SK-N-SH (cell line): Measurements from ENCODE around the gene GTF2B. TPM values are rescaled to one million over a fixed set of nuclear protein-coding genes. Genes with fewer than 3 reads are reported as not detected.
A peak's percentile ranks its signal among the peaks of the same experiment; 100 is the strongest.

Experiments
- CTCF ChIA-PET: fragments of 300-600, 350-600 bp; formaldehyde crosslinking; extraction: SDS; loops from one replicate; lab custom pipeline; 2021; lab: Yijun Ruan, JAX
- POLR2A ChIA-PET: fragments of 350-600 bp; sonication (Branson Sonifier 250); formaldehyde crosslinking; extraction: SDS; loops from one replicate; lab custom pipeline; 2020; ENCODE audit warnings: antibody characterized with exemption, inconsistent platforms; lab: Yijun Ruan, JAX
- DNase-seq: peaks from one replicate; pipeline ENCODE4 v3.0.0; 2012
- H2AFZ ChIP-seq: fragments of 200-600 bp; sonication (generic); 2 replicates; pipeline ENCODE4 v1.8.1; 2016; ENCODE audit warnings: antibody characterized with exemption, mild to moderate bottlenecking, low read depth
- H3F3A ChIP-seq: fragments of 200-600 bp; sonication (generic); replicated peaks from 2 replicates; pipeline ENCODE3; 2016; ENCODE audit warnings: antibody characterized with exemption, mild to moderate bottlenecking; ENCODE audit not compliant: insufficient read depth
- H3K27ac ChIP-seq, 2 experiments: fragments of 200-500 bp in 1 of 2; fragments of 200-600 bp in 1 of 2; sonication (Bioruptor generic) in 1 of 2; sonication (generic), shearing (Covaris generic) in 1 of 2; 2 replicates each; pipeline versions ENCODE4 v1.5.1 to v1.6.1; 2014 to 2016; ENCODE audit warnings: low read depth in 2 of 2, inconsistent platforms in 1 of 2, low read length in 1 of 2, mild to moderate bottlenecking in 1 of 2, mixed read lengths in 1 of 2
- H3K27me3 ChIP-seq: fragments of 200-600 bp; sonication (generic), shearing (Covaris generic); 2 replicates; pipeline ENCODE4 v1.6.1; 2016; ENCODE audit warnings: mixed run types; ENCODE audit not compliant: insufficient read depth
- H3K36me3 ChIP-seq, 2 experiments: fragments of 200-500 bp in 1 of 2; fragments of 200-600 bp in 1 of 2; sonication (Bioruptor generic) in 1 of 2; sonication (generic) in 1 of 2; replicated peaks in 1 of 2; 2 replicates each; pipeline versions ENCODE3 to v1.5.1; 2014 to 2016; ENCODE audit warnings: low read length in 1 of 2, mild to moderate bottlenecking in 1 of 2; ENCODE audit not compliant: insufficient read depth in 2 of 2, control insufficient read depth in 1 of 2
- H3K4me1 ChIP-seq, 2 experiments: fragments of 200-500 bp in 1 of 2; fragments of 200-600 bp in 1 of 2; sonication (Bioruptor generic) in 1 of 2; sonication (generic), shearing (Covaris generic) in 1 of 2; 2 replicates each; pipeline versions ENCODE4 v1.5.1 to v1.6.1; 2014 to 2016; ENCODE audit warnings: low read depth in 1 of 2, low read length in 1 of 2, mixed run types in 1 of 2; ENCODE audit not compliant: insufficient read depth in 2 of 2, control insufficient read depth in 1 of 2
- H3K4me2 ChIP-seq: fragments of 200-600 bp; sonication (generic), shearing (Covaris generic); 2 replicates; pipeline ENCODE4 v1.6.1; 2017; ENCODE audit warnings: mixed run types
- H3K4me3 ChIP-seq, 2 experiments: fragments of 200-500 bp in 1 of 2; fragments of 200-600 bp in 1 of 2; sonication (Bioruptor generic) in 1 of 2; sonication (generic), shearing (Covaris generic) in 1 of 2; 2 replicates each; pipeline versions ENCODE4 v1.5.1 to v1.8.1; 2014 to 2016; ENCODE audit warnings: low read depth in 2 of 2, inconsistent platforms in 1 of 2, low read length in 1 of 2, mild to moderate bottlenecking in 1 of 2, mixed read lengths in 1 of 2, moderate library complexity in 1 of 2
- H3K79me2 ChIP-seq: fragments of 200-600 bp; sonication (generic); 2 replicates; pipeline ENCODE4 v1.8.1; 2017; ENCODE audit warnings: mild to moderate bottlenecking; ENCODE audit not compliant: insufficient read depth
- H3K9ac ChIP-seq: fragments of 200-600 bp; sonication (generic); 2 replicates; pipeline ENCODE4 v1.6.1; 2017; ENCODE audit warnings: mixed run types
- H3K9me2 ChIP-seq: fragments of 200-600 bp; sonication (generic); 2 replicates; pipeline ENCODE4 v1.6.1; 2017; ENCODE audit warnings: mixed run types
- H3K9me3 ChIP-seq: fragments of 200-600 bp; sonication (generic); 2 replicates; pipeline ENCODE4 v1.6.1; 2017; ENCODE audit warnings: mixed run types, mild to moderate bottlenecking, moderate library complexity
- H4K20me1 ChIP-seq: fragments of 200-600 bp; sonication (generic); 2 replicates; pipeline ENCODE4 v1.6.1; 2017; ENCODE audit warnings: mild to moderate bottlenecking, mixed run types; ENCODE audit not compliant: insufficient read depth
- CTCF ChIP-seq: fragments of 200-600 bp; sonication (generic); IDR thresholded peaks from 2 replicates; pipeline ENCODE4 v1.6.1; 2017; ENCODE audit warnings: antibody characterized with exemption, mild to moderate bottlenecking, moderate library complexity
- ELF1 ChIP-seq: IDR thresholded peaks from 2 replicates; pipeline ENCODE4 v1.4.0; 2012
- EP300 ChIP-seq, 2 experiments: IDR thresholded peaks; 2 replicates each; pipeline versions ENCODE4 v1.4.0 to v1.6.1; 2012; ENCODE audit warnings: borderline replicate concordance in 1 of 2, low read depth in 1 of 2, low read length in 1 of 2
- EZH2phosphoT487 ChIP-seq: fragments of 200-600 bp; sonication (generic); IDR thresholded peaks from 2 replicates; pipeline ENCODE4 v1.6.1; 2017; ENCODE audit warnings: low read depth, mixed run types, mild to moderate bottlenecking, antibody characterized with exemption, moderate library complexity, borderline replicate concordance
- IRF3 ChIP-seq: fragments of 150-350 bp; IDR thresholded peaks from 2 replicates; pipeline ENCODE4 v1.6.1; 2016; ENCODE audit warnings: mild to moderate bottlenecking, low read depth, low read length
- JUND ChIP-seq: IDR thresholded peaks from 2 replicates; pipeline ENCODE4 v1.4.0; 2012
- MAX ChIP-seq: IDR thresholded peaks from 2 replicates; pipeline ENCODE4 v1.4.0; 2012; ENCODE audit warnings: low read depth
- MXI1 ChIP-seq: IDR thresholded peaks from 2 replicates; pipeline ENCODE4 v1.6.1; 2012; ENCODE audit warnings: mild to moderate bottlenecking, low read depth, low read length, improper control_type of control experiment
- POLR2AphosphoS5 ChIP-seq: IDR thresholded peaks from 2 replicates; pipeline ENCODE4 v1.6.1; 2012; ENCODE audit warnings: low read depth, low read length
- RAD21 ChIP-seq: IDR thresholded peaks from 2 replicates; pipeline ENCODE4 v1.6.1; 2012; ENCODE audit warnings: mild to moderate bottlenecking, low read length
- RCOR1 ChIP-seq: fragments of 150-350 bp; IDR thresholded peaks from 2 replicates; pipeline ENCODE4 v1.6.1; 2017; ENCODE audit warnings: antibody characterized with exemption, low read length
- SIN3A ChIP-seq: IDR thresholded peaks from 2 replicates; pipeline ENCODE4 v1.6.1; 2012; ENCODE audit warnings: low read depth, mild to moderate bottlenecking, low read length, moderate library complexity, borderline replicate concordance
- SMC3 ChIP-seq: IDR thresholded peaks from 2 replicates; pipeline ENCODE4 v1.6.1; 2012; ENCODE audit warnings: low read depth, low read length, improper control_type of control experiment
- TAF1 ChIP-seq: IDR thresholded peaks from 2 replicates; pipeline ENCODE4 v1.6.1; 2012; ENCODE audit warnings: low read depth, mild to moderate bottlenecking, low read length, moderate library complexity, borderline replicate concordance
- TCF12 ChIP-seq: IDR thresholded peaks from 2 replicates; pipeline ENCODE4 v1.4.0; 2012
- TEAD4 ChIP-seq: IDR thresholded peaks from 2 replicates; pipeline ENCODE4 v1.4.0; 2012; ENCODE audit warnings: mild to moderate bottlenecking, borderline replicate concordance; ENCODE audit not compliant: insufficient read depth
- USF2 ChIP-seq: fragments of 150-350 bp; IDR thresholded peaks from 2 replicates; pipeline ENCODE4 v1.6.1; 2017; ENCODE audit warnings: antibody characterized with exemption, low read length, low read depth, borderline replicate concordance
- YY1 ChIP-seq: IDR thresholded peaks from 2 replicates; pipeline ENCODE4 v1.4.0; 2012; ENCODE audit warnings: low read depth, mild to moderate bottlenecking
- WGBS: methylation state at CpG from one replicate; pipeline ENCODE4 v1.1.6; 2017; ENCODE audit warnings: low lambda C conversion rate; 5-methylcytosine and 5-hydroxymethylcytosine counted together
- polyA plus RNA-seq, 3 experiments: library from polyadenylated mRNA; depleted of rRNA; stranded (reverse); fragments of >200 nt; gene quantifications; 2 replicates each; pipeline ENCODE4 v1.2.3, GENCODE V29; 2012

GTF2B gene
- polyA plus RNA-seq, 1 of the 3 experiments (the other 2 are of a cell fraction): 26.0 TPM

- TF ChIP-seq TAF1 (no peak), IRF3 (no peak), EP300 (IDR thresholded peaks at IDR 0.05; ENCODE audit: borderline replicate concordance in 1 of 2, low read depth in 1 of 2, low read length in 1 of 2) (no peak), TCF12 (no peak), RAD21 (no peak), EZH2phosphoT487 (no peak), TEAD4 (no peak), USF2 (no peak), POLR2AphosphoS5 (no peak)
Measured at GRCh38 chr1:88897070-88897730, 5.8 kb upstream of the GTF2B start (continued).

GRCh38 chr1:88892357-88892877 is 1.1 kb upstream of the GTF2B start:
- Histone ChIP-seq H3K9me2 (no peaks in the 10 kb centered on the region), H3K9ac (no peak overlapping the region), H3K27me3 (no peaks in the 10 kb centered on the region), H3K9me3 (no peaks in the 10 kb centered on the region), H3K4me3 (peak overlapping the region in 1 of 2 experiments; percentile 82; a peak in 2 of 4 replicates), H3F3A (no peaks in the 10 kb centered on the region), H3K36me3 (peaks cover 5 to 12% of the 10 kb centered on the region in 2 experiments), H4K20me1 (peaks cover 24% of the 10 kb centered on the region; the same call in 1 of the 2 replicates), H3K79me2 (peaks cover 38% of the 10 kb centered on the region), H3K4me1 (peaks cover 9 to 14% of the 10 kb centered on the region in 2 experiments; a peak in 3 of 4 replicates), H3K4me2 (peak overlapping the region; percentile 87; the same call in 1 of the 2 replicates), H3K27ac (no peak overlapping the region), H2AFZ (peak overlapping the region; percentile 86)
- TF ChIP-seq YY1 (no peak), SMC3 (no peak), MXI1 (no peak), SIN3A (no peak), CTCF (no peak), MAX (no peak), ELF1 (no peak), JUND (no peak), RCOR1 (no peak)
- ChIA-PET POLR2A (interaction anchor here (0.7 kb wide), 1 partner anchor 195 kb away, joined by 3 read pairs; no protein-coding TSS in a partner anchor), CTCF (no interaction called here)
- 72% methylated on average over 11 of the region's 11 CpGs for WGBS
- DNase-seq: peak; percentile 12
